A673 (cell line): Measurements from ENCODE around the gene DDX21. TPM values are rescaled to one million over a fixed set of nuclear protein-coding genes. Genes with fewer than 3 reads are reported as not detected.

Source experiments
- BruUV-seq: library from RNA; stranded (reverse); fragments of 400-500 nt; replicated peaks from 2 replicates; lab custom pipeline; 2021; lab: Mats Ljungman, UMichigan
- CTCF ChIA-PET: fragments of 300-600 bp; sonication (Branson Sonifier 250); formaldehyde crosslinking; loops from one replicate; lab custom pipeline; 2022; ENCODE audit warnings: antibody characterized with exemption; lab: Charles Lee
- POLR2A ChIA-PET: fragments of 300-600 bp; sonication (Branson Sonifier 250); formaldehyde crosslinking; loops from one replicate; lab custom pipeline; 2022; ENCODE audit warnings: antibody characterized with exemption; ENCODE audit not compliant: low non-redundant PET; lab: Charles Lee
- DNase-seq: peaks from one replicate; pipeline ENCODE4 v3.0.0-alpha.2; 2015; ENCODE audit warnings: low spot score
- H3K27ac ChIP-seq: fragments of 200-600 bp; sonication (generic); 2 replicates; pipeline ENCODE4 v1.5.1; 2016; ENCODE audit warnings: mixed run types, low read depth, mild to moderate bottlenecking, mixed read lengths, antibody characterized with exemption, low read length; ENCODE audit not compliant: poor library complexity, severe bottlenecking
- H3K27me3 ChIP-seq: fragments of 200-600 bp; sonication (generic); replicated peaks from 2 replicates; pipeline ENCODE4 v1.6.1; 2017; ENCODE audit warnings: mixed run types, low read depth, mild to moderate bottlenecking, mixed read lengths, antibody characterized with exemption, low read length; ENCODE audit not compliant: insufficient read depth, poor library complexity
- H3K36me3 ChIP-seq: fragments of 200-600 bp; sonication (generic); 2 replicates; pipeline ENCODE4 v1.6.1; 2016; ENCODE audit warnings: mixed run types, mild to moderate bottlenecking, mixed read lengths, antibody characterized with exemption, low read length; ENCODE audit not compliant: insufficient read depth, poor library complexity, severe bottlenecking
- H3K4me1 ChIP-seq: fragments of 200-600 bp; sonication (generic); 2 replicates; pipeline ENCODE4 v1.6.1; 2017; ENCODE audit warnings: mixed run types, mild to moderate bottlenecking, mixed read lengths, antibody characterized with exemption, low read length; ENCODE audit not compliant: insufficient read depth, poor library complexity, severe bottlenecking
- H3K4me3 ChIP-seq: fragments of 200-600 bp; sonication (generic); 2 replicates; pipeline ENCODE4 v1.5.1; 2016; ENCODE audit warnings: low read depth, mixed run types, mild to moderate bottlenecking, mixed read lengths, low read length; ENCODE audit not compliant: poor library complexity, severe bottlenecking
- H3K9me3 ChIP-seq: fragments of 200-600 bp; sonication (generic); 2 replicates; pipeline ENCODE4 v1.6.1; 2016; ENCODE audit warnings: mixed run types, low read depth, mild to moderate bottlenecking, mixed read lengths, antibody characterized with exemption, low read length; ENCODE audit not compliant: poor library complexity, severe bottlenecking
- EZH2 ChIP-seq: fragments of 200-600 bp; sonication (generic); IDR thresholded peaks from 2 replicates; pipeline ENCODE4 v1.6.1; 2017; ENCODE audit warnings: borderline replicate concordance, low read depth, mild to moderate bottlenecking, mixed read lengths, antibody characterized with exemption, low read length; ENCODE audit not compliant: poor library complexity, severe bottlenecking
- intact Hi-C: fragments of 100-400 bp; cut with micrococcal nuclease; formaldehyde crosslinking; loops from one replicate; pipeline ENCODE4 v1.10.0; 2022; ENCODE audit not compliant: unreplicated experiment
- total RNA-seq: library from RNA; stranded (reverse); gene quantifications from 2 replicates; pipeline ENCODE4 v1.2.3, GENCODE V29; 2021
- TF ChIP-seq, protein P1 (sequence below): fragments of 300-800, 200-600 bp; sonication (generic); conservative IDR thresholded peaks from 2 replicates; pipeline ENCODE4 v1.5.1; 2017; ENCODE audit warnings: low read depth, mild to moderate bottlenecking, antibody characterized with exemption, low read length, moderate library complexity, mixed read lengths

DDX21 gene
- total RNA-seq, 1 experiment from 2014 or later, result 188 TPM

DNA sequence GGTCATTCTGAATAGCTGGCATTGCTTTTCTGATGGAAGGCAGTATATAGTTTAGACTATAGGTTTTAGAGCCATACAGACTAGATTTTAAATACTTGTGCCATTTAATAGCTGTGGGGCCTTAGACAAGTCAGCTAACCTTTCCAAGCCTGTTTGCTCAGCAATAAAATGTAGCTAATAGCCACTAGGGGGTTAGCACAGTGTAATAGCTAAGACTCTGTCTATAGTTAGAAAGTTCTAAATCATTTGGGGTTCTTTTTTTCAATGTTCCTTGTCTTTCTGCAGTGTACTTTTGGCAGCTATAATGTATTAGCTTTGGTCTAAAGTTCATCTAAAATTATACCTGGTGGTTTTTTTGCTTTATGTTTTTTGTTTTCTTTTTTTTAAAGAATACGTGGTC lies 25.1 kb downstream of the DDX21 start:
- POLR2A ChIA-PET, result no interaction called here
- peaks cover 89% of the 10 kb centered on the region for H3K36me3 ChIP-seq
- intact Hi-C loops, result loop anchor here (10.0 kb wide), 1 partner anchor 434 kb away; the partner anchor contains the start of gene TACR2
- no peak overlapping the region for H3K4me3 ChIP-seq
- peak; percentile 27 for DNase-seq
- no peaks in the 10 kb centered on the region for H3K4me1 ChIP-seq
- no peaks in the 10 kb centered on the region for H3K27me3 ChIP-seq
- CTCF ChIA-PET, result interaction anchor here (0.7 to 1.0 kb wide), 2 partner anchors 21 to 412 kb away, joined by 3 to 4 read pairs; no protein-coding TSS in a partner anchor
- no peaks in the 10 kb centered on the region for H3K9me3 ChIP-seq
- no TSS peak for BruUV-seq
- H3K27ac ChIP-seq, result no peak overlapping the region
- TF ChIP-seq, protein P1, sequence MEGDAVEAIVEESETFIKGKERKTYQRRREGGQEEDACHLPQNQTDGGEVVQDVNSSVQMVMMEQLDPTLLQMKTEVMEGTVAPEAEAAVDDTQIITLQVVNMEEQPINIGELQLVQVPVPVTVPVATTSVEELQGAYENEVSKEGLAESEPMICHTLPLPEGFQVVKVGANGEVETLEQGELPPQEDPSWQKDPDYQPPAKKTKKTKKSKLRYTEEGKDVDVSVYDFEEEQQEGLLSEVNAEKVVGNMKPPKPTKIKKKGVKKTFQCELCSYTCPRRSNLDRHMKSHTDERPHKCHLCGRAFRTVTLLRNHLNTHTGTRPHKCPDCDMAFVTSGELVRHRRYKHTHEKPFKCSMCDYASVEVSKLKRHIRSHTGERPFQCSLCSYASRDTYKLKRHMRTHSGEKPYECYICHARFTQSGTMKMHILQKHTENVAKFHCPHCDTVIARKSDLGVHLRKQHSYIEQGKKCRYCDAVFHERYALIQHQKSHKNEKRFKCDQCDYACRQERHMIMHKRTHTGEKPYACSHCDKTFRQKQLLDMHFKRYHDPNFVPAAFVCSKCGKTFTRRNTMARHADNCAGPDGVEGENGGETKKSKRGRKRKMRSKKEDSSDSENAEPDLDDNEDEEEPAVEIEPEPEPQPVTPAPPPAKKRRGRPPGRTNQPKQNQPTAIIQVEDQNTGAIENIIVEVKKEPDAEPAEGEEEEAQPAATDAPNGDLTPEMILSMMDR, result peak; percentile 33; the same call in 1 of the 2 replicates
- no peak for TF ChIP-seq EZH2

DNA sequence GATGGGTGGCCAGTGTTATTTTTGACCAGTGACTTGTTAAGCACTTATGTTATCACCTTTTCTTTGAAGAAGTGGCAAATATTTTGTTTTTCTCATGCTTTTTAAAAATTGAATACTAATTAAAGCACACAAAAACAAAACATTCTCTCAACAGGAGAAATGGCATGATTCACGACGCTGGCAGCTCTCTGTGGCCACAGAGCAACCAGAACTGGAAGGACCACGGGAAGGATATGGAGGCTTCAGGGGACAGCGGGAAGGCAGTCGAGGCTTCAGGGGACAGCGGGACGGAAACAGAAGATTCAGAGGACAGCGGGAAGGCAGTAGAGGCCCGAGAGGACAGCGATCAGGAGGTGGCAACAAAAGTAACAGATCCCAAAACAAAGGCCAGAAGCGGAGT lies 26.4 kb downstream of the DDX21 start:
- intact Hi-C loops, result loop anchor here (10.0 kb wide), 1 partner anchor 432 kb away; the partner anchor contains the start of gene TACR2
- H3K27ac ChIP-seq, result no peak overlapping the region
- H3K4me3 ChIP-seq, result no peak overlapping the region
- H3K36me3 ChIP-seq, result peaks cover 78% of the 10 kb centered on the region
- CTCF ChIA-PET, result no interaction called here
- POLR2A ChIA-PET, result no interaction called here
- H3K9me3 ChIP-seq, result no peaks in the 10 kb centered on the region
- no peaks in the 10 kb centered on the region for H3K4me1 ChIP-seq
- no peak for DNase-seq
- BruUV-seq, result no TSS peak
- H3K27me3 ChIP-seq, result no peaks in the 10 kb centered on the region
- no peak for TF ChIP-seq EZH2
- TF ChIP-seq, protein P1, result no peak

DNA sequence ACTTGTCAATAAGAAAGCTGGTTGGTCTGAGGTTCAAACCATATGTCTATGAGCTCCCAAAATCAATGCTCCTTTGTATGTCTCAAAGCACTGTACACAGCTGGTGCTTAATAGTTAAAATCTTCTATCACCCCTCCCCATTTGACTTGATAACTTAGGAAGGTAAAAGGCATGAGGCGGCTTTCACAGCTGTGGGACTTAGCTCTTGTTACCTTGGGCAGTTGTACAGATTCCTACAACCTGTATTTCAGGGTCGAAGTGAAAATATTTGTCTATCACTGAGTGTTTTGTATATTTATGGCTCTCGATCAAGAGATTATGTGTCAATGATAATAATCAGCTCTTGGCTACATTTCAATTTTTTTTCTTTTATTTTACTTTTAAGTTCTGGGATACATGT lies 31.6 kb downstream of the DDX21 start:
- Histone ChIP-seq H3K36me3 (peaks cover 29% of the 10 kb centered on the region), H3K9me3 (no peaks in the 10 kb centered on the region), H3K27ac (no peak overlapping the region), H3K27me3 (no peaks in the 10 kb centered on the region), H3K4me1 (peaks cover 8% of the 10 kb centered on the region), H3K4me3 (no peak overlapping the region)
- intact Hi-C loops, result loop anchor here (10.0 kb wide), 1 partner anchor 427 kb away; the partner anchor contains the start of gene TACR2
- BruUV-seq, result no TSS peak
- CTCF ChIA-PET, result no interaction called here
- DNase-seq, result no peak
- POLR2A ChIA-PET, result interaction anchor here (0.6 to 0.7 kb wide), 2 partner anchors 36 to 250 kb away, joined by 3 to 4 read pairs; no protein-coding TSS in a partner anchor
- TF ChIP-seq EZH2, result no peak
